ENCODE results near the gene LDLRAD3. TPM values are rescaled to one million over a fixed set of nuclear protein-coding genes. Genes with fewer than 3 reads are reported as not detected.

The LDLRAD3 gene
- polyA plus RNA-seq, 3 donors, result 7.3 to 14.1 (median 10.4) TPM

GRCh38 chr11:36222831-36223635, 279.2 kb downstream of the LDLRAD3 start:
- intact Hi-C loops (cut with micrococcal nuclease), result no loop called here
- Histone ChIP-seq H2AFZ (ENCODE audit: insufficient read depth, low read depth, low read length, poor library complexity, severe bottlenecking) (no peak overlapping the region), H3K79me2 (ENCODE audit: insufficient read depth, low read length) (no peaks in the 10 kb centered on the region), H4K20me1 (ENCODE audit: insufficient read depth, low read length) (no peaks in the 10 kb centered on the region), H3K9me3 (replicated peaks in 1 of 2; ENCODE audit: control insufficient read depth in 1 of 2, insufficient read depth in 1 of 2, low read length in 2 of 2) (peaks cover 0 to 13% of the 10 kb centered on the region in 2 donors), H3K4me3 (replicated peaks in 1 of 3; ENCODE audit: low read depth in 2 of 3, low read length in 3 of 3) (no peak overlapping the region), H3K4me2 (replicated peaks; ENCODE audit: extremely low read depth, low read length, poor library complexity, severe bottlenecking) (no peak overlapping the region), H3K4me1 (ENCODE audit: control insufficient read depth in 1 of 2, insufficient read depth in 2 of 2, low read length in 2 of 2) (no peaks in the 10 kb centered on the region), H3K9ac (ENCODE audit: insufficient read depth, low read length, poor library complexity, severe bottlenecking) (no peak overlapping the region), H3K36me3 (replicated peaks in 1 of 2; ENCODE audit: control insufficient read depth in 1 of 2, insufficient read depth in 2 of 2, low read length in 2 of 2) (peaks cover 0 to 8% of the 10 kb centered on the region in 2 donors), H3K27me3 (ENCODE audit: control insufficient read depth in 2 of 2, insufficient read depth in 2 of 2, low read length in 2 of 2) (no peaks in the 10 kb centered on the region), H3K27ac (ENCODE audit: low read depth in 1 of 2, low read length in 2 of 2) (no peak overlapping the region)
- Mint-ChIP-seq H3K27me3 (ENCODE audit: low read depth in 3 of 3) (peaks cover 0 to 2% (median 0%) of the 10 kb centered on the region in 3 donors), H3K27ac (no peak overlapping the region), H3K4me1 (no peaks in the 10 kb centered on the region), H3K9me3 (peaks cover 6 to 18% (median 12%) of the 10 kb centered on the region in 7 donors), H3K4me3 (no peak overlapping the region), H3K36me3 (peaks cover 7 to 13% of the 10 kb centered on the region in 2 donors)
- 92% methylated on average over 13 of the region's 14 CpGs for WGBS (ENCODE audit: insufficient coverage)
- DNase-seq, result no peak
- TF ChIP-seq CTCF (IDR thresholded peaks at IDR 0.05), result no peak

- intact Hi-C loops (cut with micrococcal nuclease), result no loop called here
- H3K27ac ChIP-seq (ENCODE audit: low read depth in 1 of 2, low read length in 2 of 2), result no peak overlapping the region
- Mint-ChIP-seq H3K27ac (no peak overlapping the region), H3K9me3 (peaks cover 6 to 14% (median 10%) of the 10 kb centered on the region in 7 donors), H3K4me1 (no peaks in the 10 kb centered on the region), H3K36me3 (peaks cover 13 to 22% of the 10 kb centered on the region in 2 donors), H3K4me3 (no peak overlapping the region), H3K27me3 (ENCODE audit: low read depth in 3 of 3) (peaks cover 0 to 2% (median 0%) of the 10 kb centered on the region in 3 donors)
- no peaks in the 10 kb centered on the region for H4K20me1 ChIP-seq (ENCODE audit: insufficient read depth, low read length)
- WGBS (ENCODE audit: insufficient coverage), result 56% methylated on average over 1 of the region's 5 CpGs
- H3K4me3 ChIP-seq (replicated peaks in 1 of 3; ENCODE audit: low read depth in 2 of 3, low read length in 3 of 3), result no peak overlapping the region
- peaks cover 0 to 12% of the 10 kb centered on the region in 2 donors for H3K36me3 ChIP-seq (replicated peaks in 1 of 2; ENCODE audit: control insufficient read depth in 1 of 2, insufficient read depth in 2 of 2, low read length in 2 of 2)
- no peaks in the 10 kb centered on the region for H3K79me2 ChIP-seq (ENCODE audit: insufficient read depth, low read length)
- no peak for TF ChIP-seq CTCF (IDR thresholded peaks at IDR 0.05)
- no peaks in the 10 kb centered on the region for H3K27me3 ChIP-seq (ENCODE audit: control insufficient read depth in 2 of 2, insufficient read depth in 2 of 2, low read length in 2 of 2)
- DNase-seq, result no peak
- H3K4me2 ChIP-seq (replicated peaks; ENCODE audit: extremely low read depth, low read length, poor library complexity, severe bottlenecking), result no peak overlapping the region
- no peak overlapping the region for H3K9ac ChIP-seq (ENCODE audit: insufficient read depth, low read length, poor library complexity, severe bottlenecking)
- H3K4me1 ChIP-seq (ENCODE audit: control insufficient read depth in 1 of 2, insufficient read depth in 2 of 2, low read length in 2 of 2), result no peaks in the 10 kb centered on the region
- H3K9me3 ChIP-seq (replicated peaks in 1 of 2; ENCODE audit: control insufficient read depth in 1 of 2, insufficient read depth in 1 of 2, low read length in 2 of 2), result peaks cover 0 to 13% of the 10 kb centered on the region in 2 donors
- no peak overlapping the region for H2AFZ ChIP-seq (ENCODE audit: insufficient read depth, low read depth, low read length, poor library complexity, severe bottlenecking)
Measured at GRCh38 chr11:36224209-36224882, 280.5 kb downstream of the LDLRAD3 start.
